GM21515 (cell line): ENCODE measurements around the gene FTMT.
"Not testable (repeated sequence)": the region's sequence is repeated elsewhere in the genome, so short reads cannot be mapped to it uniquely, and the experiment has no call there.

ENCODE experiments used
- ATAC-seq: cut with Tn5 transposase; IDR thresholded peaks from one replicate; pipeline ENCODE4 v1.9.1; 2021; ENCODE audit not compliant: unreplicated experiment

The FTMT gene

DNA sequence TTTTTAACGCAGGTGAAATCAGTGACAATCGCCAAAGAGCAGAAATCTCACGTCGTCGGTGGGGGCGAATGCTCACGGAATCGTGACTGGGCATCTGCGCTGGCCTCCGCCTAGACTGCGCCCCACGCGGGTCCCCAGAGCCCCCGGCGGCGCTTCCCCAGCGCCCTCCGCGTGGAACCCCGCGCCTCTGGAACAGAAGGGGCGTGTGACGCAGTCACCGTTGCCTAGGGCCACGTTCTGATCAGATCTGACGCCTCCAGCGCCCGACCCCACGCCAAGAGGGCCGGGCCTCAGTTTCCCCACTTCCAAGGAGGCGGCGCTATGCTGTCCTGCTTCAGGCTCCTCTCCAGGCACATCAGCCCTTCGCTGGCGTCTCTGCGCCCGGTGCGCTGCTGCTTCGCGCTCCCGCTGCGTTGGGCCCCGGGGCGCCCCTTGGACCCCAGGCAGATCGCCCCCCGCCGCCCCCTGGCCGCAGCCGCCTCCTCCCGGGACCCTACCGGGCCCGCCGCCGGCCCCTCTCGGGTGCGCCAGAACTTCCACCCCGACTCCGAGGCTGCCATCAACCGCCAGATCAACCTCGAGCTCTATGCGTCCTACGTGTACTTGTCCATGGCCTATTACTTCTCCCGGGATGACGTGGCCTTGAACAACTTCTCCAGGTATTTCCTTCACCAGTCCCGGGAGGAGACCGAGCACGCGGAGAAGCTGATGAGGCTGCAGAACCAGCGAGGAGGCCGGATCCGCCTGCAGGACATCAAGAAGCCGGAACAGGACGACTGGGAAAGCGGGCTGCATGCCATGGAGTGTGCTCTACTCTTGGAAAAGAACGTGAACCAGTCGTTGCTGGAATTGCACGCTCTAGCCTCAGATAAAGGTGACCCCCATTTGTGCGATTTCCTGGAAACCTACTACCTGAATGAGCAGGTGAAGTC lies at the start of gene FTMT:
Gene FTMT (plus strand): TSS at position 240 of the 932 bp plus-strand sequence. CDS start 82 bp downstream, at position 322.
- ATAC-seq: no peak

DNA sequence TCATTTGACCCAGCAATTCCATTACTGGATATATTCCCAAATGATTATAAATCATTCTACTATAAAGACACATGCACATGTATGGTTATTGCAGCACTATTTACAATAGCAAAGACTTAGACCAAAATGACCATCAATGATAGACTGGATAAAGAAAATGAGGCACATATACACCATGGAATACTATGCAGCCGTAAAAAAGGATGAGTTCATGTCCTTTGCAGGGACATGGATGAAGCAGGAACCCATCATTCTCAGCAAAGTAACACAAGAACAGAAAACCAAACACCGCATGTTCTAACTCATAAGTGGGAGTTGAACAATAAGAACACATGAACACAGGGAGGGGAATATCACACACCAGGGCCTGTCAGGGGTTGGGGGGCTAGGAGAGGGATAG lies 46.4 kb upstream of the FTMT start:
- ATAC-seq: not testable (repeated sequence)

DNA sequence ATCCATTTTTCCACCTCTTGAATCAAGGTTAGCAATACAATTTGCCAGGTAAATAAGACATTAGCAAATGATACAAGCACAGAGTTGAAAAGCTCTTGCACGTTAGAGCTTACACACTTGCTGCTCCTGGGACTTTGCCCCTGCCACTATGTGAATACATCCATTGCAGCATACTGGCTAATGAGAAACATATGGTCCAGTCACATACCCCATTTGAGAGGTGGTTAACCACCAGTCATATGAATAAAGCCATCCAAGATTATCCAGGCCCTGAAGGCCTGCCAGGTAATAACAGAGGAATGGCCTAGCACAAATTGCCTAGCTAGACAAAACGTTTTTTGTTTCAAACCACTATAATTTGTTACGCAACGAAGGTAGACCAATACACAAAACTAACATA lies 45.8 kb upstream of the FTMT start:
- no peak for ATAC-seq

DNA sequence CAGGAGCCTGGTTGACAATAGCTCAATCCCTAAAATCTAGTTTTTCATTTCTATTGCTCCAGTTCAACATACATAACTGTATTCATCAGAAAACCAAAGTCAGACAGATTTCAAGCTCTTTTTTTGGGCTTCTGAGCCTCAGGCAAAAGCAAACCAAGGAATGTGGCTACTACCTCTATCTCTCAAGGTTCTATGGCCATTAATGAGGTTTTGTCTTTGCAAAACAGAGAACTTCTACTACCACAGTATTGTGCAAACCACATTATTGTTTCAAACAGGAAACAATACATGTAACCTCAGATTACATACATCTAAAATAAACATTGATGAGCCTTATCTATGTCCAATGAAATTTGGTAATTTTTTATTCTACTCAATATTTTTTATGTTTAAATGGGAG lies 35.5 kb upstream of the FTMT start:
- no peak for ATAC-seq

DNA sequence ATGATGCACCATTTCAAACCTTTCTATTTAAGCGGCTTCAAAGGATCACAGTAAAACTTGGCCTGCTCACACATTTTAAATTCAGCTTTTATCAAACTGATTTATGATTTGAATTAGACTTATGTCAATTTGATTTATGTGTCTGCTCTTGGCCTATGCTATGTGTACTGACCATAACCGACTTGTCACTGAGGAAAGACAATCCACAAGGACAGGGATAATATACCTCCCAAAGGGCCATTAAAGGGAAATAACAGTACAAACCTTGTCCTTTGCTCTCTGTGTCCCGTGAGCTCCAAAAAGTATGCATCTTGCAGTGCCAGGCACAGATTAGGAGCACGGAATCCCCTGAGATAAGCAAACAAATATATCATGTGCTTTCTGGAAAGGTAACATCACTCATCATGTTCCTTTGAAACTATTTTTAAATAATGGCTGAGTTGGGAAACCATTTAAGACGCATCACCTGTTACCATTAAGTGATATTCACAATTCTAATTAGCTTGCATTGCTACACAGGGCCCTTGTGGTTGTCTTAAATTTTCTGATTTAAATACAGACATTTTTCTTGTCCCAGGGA lies 31.9 kb upstream of the FTMT start:
- no peak for ATAC-seq

DNA sequence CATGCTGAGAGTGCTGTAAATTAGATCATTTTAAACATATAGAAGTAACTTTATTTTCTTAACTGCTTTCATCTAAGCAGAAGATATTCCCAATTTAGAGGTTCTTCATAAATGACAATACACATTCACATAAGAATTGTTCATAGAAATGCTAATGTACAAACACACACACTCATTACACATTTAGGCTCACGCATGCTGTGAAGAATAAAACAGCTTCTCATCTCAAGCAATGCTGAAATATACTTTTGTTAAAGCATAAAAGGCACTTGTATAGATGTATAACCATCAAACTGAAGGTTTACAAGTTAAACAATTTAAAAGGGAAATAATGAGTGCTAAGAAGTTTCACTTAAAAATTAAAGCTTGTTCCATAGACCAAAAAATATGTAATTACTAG lies 18.1 kb upstream of the FTMT start:
- ATAC-seq: no peak

DNA sequence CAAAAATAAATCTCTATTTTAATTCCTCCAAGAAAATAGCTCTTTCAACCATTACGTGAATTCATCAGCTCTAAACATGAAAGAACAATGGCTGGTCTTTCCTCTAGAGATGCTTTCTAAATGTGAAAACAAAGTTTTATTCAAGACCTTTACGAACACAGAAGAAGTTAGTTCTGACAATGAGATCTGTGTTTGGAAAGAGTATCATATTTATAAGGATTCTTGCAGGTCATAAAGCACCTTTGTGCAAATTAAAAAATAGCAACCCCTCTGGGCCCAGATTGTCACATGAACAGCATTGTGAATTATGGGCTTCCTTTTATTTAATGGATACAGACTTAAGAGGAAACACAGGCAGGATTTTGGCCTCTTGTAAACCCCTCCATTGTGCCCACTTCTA lies 17.7 kb upstream of the FTMT start:
- no peak for ATAC-seq

DNA sequence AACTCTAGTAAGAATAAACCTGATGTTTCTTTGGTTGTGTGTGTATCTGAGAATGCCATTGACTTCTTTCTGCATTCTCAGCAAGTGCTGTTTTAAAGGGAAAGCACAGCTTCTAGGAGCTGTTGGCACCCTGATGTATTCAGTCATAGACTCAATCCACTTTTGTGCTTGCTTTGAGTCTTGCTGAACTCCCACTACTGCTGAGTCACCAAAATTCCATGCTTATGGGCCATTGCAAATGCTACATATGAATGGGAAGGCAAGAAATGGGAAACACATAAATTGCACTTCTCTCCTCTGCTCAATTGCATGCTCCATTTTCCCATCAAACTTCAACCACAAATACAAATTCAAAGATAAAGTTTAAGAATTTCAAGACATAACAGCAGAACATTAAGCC lies 9.8 kb upstream of the FTMT start:
- no peak for ATAC-seq

DNA sequence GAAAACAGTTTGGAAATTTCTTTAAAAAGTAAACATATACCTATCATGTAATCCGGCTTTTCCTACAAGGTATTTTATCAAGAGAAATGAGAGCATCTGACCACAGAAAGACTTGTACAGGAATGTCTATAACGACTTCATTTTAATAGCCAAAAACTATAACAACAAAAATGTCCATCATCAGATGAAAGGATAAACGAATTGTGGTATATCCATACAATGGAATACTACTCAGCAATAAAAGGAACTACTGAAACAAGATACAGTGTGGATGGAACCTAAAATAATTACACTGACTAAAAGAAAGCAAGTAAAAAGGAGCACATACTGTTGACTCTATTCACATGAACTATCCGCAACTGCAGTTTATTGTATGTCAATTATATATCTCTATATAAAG lies 1.4 kb upstream of the FTMT start:
- no peak for ATAC-seq

DNA sequence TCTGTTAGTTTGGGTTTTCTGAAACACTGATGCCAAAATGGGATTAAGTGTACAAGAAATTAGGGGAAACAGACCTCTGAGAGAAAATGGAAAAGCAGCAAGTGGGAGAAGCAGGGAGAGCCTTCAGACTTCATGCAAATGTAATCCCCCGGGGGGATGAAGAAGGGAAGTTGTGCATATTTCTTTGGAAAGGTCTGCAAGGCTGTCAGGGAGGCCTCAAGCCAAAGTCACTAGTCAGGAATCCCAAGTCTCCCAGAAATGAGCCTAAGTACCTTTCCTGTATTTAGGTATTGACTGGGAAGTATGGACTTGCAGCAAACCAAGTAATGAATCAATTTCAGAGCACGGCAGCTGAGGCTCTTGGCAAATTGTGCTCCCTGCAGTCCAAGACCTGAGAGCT lies 2.2 kb downstream of the FTMT start:
- ATAC-seq: no peak

DNA sequence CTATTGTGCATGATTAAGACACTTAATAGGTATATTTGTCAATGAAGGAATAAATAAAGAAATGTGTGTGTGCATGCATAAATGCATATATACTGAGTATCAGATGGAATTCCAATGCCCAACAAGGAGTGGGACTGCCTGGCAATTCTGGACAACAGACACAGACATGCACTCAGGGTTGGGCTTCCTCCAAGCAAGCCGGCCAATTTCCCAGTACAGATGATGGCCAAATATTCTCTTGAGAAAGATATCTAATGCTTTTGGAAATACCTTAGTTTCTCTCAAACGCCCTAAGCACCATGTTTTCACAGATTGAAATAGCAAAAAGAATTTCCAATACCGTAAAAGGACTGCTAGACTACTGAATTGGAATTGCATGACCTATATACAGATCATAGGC lies 11.1 kb downstream of the FTMT start:
- no peak for ATAC-seq

DNA sequence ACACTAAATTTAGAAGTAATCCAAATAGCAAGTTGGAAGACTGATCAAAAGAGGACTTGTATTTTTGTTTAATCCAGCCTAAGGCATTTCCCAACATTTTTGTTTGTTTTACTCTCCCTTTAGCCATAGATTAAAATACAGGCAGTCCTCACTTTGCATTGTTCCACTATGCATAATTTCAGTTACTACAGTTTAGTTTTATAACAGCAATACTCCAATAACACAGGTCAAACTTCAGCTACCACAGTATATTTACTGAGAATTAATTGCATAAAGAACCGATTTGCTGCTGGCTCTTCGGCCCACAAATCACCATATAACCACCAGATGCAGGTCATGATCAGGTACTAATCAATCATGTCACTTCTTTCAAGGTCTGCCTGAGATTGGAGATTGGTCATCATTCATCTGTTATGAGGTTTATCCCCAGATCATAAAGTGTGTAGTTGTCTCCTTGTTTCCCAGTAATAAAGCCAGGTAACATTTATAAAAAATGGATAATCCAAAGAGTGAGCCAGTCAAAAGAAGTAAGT lies 12.1 kb downstream of the FTMT start:
- ATAC-seq: no peak

DNA sequence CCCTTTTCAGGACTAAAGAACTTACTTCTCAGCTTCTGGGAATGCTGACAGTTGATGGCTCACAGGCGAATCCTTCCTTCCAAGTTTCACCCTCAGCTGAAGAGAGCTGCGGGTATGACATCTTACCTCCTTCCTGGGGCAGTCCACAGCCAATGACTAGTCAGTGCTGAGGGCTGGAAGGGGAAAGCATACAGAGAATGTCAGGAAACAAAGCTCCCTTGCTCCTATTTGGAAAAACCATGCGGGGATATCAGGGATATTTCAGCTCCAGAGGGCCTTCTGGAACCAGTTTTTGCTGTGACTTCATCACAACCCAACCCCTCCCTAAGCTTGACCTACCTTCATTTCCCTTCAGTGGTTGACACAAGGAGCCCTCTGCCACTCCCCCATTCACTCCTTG lies 15.7 kb downstream of the FTMT start:
- ATAC-seq: no peak

DNA sequence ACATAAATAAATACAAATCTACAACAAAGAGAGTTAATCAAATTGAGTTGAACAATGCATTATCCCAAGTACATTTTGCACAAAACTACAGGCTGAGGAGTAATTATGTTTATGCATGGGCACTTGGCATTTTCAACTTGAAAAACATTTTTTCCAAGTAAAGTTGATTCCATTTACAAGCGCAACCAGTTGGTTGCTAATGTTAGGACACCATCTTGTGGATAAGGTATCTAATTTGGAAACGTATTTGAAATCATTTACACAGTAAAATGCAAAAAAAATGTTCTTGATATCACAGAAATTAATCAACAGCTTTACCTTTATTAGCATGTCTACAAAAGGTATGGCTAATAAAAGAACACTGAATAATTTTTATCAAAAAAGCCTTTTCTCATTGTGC lies 18.8 kb downstream of the FTMT start:
- no peak for ATAC-seq

DNA sequence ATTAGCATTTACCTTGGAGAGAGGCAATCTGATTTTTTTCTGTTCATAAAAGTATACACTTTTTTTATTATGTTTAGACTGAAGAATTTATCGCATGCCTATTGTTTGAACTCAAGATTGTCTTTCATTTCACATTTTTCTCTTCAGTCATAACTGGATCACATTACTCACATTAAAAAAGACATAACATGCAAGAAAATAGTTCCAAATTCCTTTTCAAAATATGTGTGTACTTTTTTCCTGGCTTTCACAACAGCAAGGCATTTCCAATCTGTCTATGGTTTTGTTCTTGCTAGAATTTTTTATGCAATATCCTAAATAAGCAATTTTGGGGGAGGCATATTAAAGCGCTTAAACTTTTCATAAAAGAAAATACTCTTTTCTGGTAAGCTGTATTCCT lies 21.2 kb downstream of the FTMT start:
- no peak for ATAC-seq

DNA sequence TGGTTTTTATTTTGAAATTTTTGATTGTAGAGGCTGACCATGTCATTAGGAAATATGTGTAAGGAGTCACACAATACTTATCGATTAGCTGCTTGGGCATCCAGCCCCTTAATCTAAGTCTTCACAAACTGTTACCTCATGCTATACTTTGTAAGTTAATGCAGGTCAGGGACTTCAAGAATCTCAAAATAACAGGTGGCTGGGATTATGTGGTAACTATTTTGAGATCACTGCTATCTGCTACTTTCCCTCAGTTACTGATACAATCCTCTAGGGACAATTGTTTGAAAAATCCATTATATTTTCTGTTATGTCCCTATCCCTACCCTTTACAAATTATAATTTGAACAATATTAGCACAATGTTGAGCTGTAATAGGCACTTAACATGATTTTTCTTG lies 21.7 kb downstream of the FTMT start:
- no peak for ATAC-seq

DNA sequence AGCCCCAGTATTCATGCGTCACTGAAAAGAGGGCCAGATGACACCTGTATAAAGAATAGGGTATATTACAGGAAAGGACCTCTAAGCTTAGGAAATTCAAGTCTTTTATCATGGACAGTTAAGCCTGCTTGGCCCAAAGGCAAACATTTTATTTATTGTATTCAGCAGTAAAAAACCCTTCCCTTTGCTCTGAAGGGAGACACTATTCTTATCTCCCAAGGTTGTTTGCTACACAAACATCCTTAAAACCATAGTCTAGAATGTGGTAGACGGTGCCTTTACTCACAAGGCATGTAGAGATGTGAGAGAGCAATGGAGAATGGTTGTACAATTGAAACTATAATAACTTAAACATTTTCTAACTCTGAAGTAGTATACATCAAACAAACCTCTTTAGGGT lies 33.9 kb downstream of the FTMT start:
- no peak for ATAC-seq

DNA sequence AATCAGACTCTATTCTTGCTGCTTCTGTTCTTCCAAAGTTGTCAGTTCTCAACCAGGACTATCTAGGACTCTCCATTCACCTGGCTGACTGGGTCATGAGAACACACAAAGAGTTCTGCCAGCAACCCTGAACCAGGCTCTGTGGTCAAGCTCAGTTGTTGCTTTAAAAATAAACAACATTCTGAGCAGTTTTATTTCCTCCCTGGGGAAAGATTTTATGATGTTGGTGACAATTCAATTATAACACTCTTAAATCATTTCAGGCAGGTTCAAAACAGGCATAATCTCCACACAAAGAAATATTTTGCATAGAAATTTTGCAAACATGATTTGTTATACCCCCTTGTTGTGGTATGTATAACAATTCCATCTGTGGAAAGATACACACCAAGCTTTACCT lies 36.0 kb downstream of the FTMT start:
- ATAC-seq: no peak

DNA sequence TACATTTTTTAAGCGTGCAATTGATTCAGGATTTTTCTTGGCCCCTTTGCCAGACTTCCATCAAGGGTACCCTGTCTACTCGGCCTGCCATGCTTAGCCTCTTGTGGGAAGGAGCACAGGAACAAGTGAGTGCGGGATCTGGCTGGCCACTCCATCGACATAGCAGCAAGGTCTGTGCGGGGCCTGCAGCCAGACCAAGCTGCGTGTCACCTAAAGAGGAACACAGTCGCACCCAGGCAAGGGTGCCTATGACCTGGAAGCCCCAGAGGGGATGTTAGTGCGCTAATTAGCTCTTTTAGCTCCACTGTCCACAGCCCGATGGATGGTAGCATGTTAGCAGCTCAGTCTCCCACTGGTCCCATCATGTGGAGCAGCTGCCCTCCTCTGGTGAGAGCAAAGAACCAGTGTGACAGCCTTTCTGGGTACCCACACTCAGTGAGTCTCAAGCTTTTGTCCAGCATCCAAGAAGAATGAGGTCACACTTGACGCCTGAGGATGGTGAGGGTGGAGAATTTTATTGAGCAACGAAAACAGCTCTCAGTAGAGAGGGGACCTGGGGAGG lies 38.7 kb downstream of the FTMT start:
- ATAC-seq: no peak

DNA sequence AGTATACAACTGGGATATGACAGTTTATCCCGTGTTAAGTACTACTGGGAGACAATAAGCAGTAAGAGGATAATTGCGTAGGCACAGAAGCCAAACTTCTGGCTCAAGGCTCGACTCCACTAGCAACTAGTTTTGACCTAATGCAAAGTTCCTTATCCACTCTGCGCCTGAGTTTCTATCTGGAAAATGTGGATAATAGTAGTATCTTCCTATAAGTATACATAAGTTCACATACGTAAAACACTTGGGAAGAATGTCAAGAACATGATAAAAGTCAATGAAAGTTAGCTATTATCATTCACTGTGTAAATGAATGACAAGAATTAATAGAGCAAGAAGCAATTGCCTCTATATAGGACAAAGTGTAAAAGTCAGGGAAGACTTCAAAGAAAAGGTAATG lies 45.7 kb downstream of the FTMT start:
- ATAC-seq: no peak

DNA sequence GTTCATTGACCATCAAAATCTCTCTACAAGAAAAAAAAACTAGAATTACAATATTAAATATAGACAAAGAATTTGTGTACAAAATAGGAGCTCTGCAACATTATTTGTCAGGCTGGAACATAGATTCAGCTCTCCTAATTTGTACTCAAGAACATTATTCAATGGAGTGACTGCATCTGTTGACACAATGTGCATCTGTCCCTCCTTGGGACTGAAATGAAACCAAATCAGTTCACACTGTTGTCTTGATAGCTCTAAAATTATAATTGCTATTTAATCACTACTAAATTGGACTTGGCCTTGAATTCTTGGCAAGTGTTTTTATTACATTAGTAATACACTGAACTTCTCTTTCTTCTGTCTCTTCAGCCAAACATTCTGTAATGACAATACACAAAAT lies 47.7 kb downstream of the FTMT start:
- ATAC-seq: no peak
